ENCODE results near the gene ARMS2.

The ARMS2 gene

DNA sequence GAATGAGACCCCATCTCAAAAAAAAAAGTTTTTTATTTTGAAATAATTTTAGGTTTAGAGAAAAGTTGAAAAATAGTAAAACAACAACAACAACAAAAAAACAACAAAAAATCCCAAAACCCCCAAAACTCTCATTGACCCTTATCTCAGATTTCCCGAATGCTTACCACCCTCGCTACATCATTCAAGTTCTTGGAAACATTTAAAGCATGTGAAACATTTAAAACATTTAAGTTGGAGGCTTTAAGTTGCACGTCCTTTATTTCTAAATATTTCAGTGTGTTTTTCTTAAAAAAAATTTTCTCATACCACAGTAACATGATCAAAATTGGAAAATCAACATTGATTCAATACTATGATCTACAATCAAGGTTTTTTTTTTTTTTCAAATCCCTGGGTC lies 382 bp upstream of the ARMS2 start:
- no peak for DNase-seq

DNA sequence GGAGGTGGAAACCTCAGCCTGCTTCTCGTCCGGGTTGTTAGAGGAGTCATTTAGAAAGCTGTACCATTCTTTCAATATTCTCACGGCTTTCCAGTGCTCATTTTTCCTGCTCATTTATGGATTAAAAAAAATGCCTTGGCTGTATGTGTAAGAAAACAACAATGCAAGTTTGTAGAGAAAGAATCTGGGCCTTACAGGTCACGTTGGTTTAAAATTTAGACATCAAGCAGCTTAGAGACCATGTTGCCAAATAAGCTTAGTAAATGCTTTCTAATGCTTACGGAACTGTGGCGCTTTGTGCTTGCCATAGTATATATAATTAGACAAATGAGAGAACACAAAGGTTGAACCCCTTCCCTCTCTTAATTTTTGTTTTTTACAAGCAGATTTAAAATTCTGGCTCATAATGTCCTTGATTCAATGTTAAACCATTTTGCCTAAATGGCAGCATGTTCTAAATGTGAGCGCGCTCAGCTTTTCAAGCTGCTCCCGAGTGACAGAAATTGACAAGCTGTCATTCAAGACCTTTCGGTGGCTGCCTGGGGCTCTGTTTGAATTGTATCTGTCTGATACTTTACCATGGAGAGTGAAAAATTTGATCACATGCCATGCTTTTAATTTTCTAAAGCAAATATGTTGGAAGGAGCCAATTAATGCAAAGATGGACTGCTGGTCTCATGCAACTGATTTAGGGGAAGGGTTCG lies 1.1 kb downstream of the ARMS2 start:
- no peak for DNase-seq

DNA sequence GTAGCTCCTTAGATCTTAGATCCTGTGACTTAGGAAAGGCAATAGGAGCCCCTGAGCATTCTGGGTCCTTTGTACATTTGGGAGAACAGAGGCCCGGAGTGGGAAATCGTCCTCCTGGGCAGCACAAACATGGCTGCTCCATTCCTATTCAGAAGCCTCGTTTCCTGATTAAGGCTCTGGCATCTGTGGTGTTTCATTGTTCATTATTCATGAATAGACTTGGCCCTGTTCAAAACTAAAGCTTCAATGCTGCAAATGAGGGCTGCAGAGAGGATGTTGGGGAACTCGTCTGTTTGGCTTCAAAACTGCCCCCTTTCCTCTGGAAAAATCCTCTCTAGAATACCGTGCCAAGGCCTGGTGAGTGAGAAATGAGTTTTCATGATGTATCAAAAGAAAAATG lies 3.5 kb downstream of the ARMS2 start:
- DNase-seq = no peak

DNA sequence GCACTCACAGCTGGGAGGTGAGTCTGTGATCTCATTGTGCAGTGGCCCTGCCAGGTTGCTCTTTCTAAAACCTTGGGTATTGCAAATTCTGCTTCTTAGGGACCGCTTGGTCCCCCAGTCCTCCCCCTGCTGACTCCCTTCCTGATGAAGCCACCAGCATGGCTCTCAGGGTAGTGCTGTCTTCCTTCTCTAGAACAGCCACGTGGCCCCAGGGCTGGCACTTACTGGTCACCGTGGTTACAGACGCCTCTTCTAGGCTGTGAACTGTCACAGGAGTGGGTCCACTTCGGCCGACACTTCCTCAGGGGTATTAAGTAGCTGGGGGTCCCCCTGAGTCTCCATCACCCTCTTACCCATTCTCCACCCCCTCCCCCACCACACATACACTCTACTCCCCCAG lies 4.2 kb downstream of the ARMS2 start:
- DNase-seq = no peak

GRCh38 chr10:122459561-122460273 lies 5.3 kb downstream of the ARMS2 start:
- DNase-seq = no peak

DNA sequence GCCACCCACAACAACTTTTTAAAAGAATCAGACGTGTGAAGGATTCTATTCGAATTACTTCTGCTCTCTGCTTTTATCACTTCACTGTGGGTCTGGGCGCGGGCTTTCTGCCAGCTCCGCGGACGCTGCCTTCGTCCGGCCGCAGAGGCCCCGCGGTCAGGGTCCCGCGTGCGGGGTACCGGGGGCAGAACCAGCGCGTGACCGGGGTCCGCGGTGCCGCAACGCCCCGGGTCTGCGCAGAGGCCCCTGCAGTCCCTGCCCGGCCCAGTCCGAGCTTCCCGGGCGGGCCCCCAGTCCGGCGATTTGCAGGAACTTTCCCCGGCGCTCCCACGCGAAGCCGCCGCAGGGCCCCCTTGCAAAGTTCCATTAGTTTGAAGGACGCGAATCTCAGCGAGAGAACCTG lies 6.4 kb downstream of the ARMS2 start:
- DNase-seq = no peak

- peak; percentile 84 for DNase-seq
These were observed 6.9 kb downstream of the ARMS2 start, which contains the start of gene HTRA1 for GRCh38 chr10:122461367-122461728. HTRA1 (plus strand) TSS chr10:122461553; CDS start chr10:122461653, 100 bp downstream.

GRCh38 chr10:122461729-122462532 lies 7.5 kb downstream of the ARMS2 start:
- no peak for DNase-seq

DNA sequence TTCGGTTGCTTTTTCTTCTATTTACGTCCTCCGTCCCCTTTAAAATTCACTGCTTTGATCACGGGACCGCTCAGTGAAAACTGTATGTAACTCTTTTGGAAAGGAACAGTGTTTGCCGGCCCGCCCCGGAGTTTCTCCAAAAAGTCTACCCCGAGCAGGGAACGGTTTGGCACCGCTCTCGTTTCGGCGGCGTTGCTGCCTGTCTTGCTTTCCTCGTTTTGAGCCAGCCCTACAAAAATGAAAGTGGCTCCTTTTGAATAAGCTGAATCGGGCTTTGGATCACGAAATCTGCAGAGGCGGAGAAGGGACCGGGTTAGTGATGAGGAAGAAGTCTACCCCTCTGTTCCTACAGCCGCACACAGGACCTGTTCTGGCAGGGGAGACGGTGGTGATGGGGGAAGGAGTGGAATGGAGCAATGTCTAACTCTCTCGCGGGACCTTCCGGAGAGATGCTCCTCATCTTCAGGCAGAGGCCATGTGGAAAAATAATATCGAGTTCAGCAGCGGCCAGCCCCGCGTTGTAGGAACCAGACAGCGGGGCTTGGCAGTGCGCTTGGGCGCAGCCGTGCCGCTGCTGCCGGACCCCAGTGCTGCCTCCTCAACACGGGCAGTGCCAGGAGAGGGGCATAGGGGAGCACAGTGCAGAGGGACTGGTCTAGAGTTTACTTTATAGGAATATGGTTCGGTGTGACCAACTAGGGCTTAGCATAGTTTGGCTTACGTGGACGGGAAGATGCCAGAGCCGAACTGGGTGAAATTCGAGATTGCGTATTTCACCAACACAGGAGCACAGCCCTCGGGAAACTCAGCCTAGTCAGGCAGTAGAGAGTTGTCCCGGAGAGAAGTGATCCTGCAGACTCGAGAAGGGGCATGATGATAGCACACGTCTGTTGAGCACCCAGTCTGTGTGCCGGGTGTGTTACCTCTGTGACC lies 8.3 kb downstream of the ARMS2 start:
- peak; percentile 86 for DNase-seq

- DNase-seq = no peak
These were observed 9.2 kb downstream of the ARMS2 start for GRCh38 chr10:122463466-122464249.

GRCh38 chr10:122464250-122464510 lies 9.7 kb downstream of the ARMS2 start:
- no peak for DNase-seq

DNA sequence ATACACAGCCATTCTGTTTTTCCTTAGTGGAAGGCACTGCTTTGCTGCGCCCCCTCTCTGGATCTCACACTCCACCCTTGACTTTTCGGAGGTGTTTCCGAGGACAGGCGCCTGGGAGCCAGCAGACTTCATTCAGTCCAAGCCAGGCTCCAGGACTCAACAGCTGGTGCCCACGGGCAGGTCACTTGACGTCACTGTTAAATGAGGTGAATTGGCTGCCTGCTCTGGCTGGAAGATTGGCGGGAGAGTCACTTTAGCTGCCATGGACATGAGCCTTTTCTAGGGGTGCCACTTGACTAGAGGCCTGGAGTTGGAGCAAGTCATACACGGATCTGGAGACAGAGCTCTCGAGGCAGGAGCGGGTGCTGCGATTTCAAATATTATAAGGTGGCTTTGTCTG lies 10.1 kb downstream of the ARMS2 start:
- DNase-seq = no peak

DNA sequence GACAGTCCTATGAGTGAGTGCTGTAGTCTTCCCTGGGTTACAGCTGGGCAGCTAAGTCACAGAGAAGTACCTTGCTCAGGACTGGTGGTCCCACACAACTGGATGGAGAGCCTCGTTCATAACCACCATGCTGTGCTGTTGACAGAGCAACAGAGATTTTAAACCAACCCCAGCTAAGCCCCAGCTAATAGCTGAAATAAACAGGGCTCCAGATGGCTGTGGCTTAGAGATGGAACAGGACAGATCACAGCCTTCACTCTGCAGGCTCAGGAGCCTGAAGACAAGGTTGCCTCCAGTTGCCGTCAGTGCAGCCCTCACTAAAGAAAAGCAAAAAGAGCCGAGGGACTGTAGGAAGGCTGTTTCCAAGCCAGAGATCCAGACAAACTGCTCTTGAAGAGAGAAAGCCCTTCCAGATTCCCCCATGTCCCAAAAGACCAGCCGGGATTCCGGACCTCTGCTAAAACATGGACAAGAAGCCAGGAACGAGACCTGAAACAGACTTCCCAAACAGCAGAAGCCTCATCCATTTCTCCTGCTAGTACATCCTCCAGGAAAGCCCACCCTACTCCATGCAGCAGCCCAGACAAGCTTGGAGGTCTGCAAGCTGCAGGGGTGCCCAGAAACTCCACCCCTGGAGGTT lies 11.1 kb downstream of the ARMS2 start:
- DNase-seq = peak; percentile 63

GRCh38 chr10:122466951-122467381 lies 12.5 kb downstream of the ARMS2 start:
- peak; percentile 51 for DNase-seq

GRCh38 chr10:122467701-122468100 lies 13.2 kb downstream of the ARMS2 start:
- DNase-seq = no peak

- no peak for DNase-seq
These were observed 14.0 kb downstream of the ARMS2 start for GRCh38 chr10:122468307-122468925.

GRCh38 chr10:122468926-122469781 lies 14.7 kb downstream of the ARMS2 start:
- no peak for DNase-seq

DNA sequence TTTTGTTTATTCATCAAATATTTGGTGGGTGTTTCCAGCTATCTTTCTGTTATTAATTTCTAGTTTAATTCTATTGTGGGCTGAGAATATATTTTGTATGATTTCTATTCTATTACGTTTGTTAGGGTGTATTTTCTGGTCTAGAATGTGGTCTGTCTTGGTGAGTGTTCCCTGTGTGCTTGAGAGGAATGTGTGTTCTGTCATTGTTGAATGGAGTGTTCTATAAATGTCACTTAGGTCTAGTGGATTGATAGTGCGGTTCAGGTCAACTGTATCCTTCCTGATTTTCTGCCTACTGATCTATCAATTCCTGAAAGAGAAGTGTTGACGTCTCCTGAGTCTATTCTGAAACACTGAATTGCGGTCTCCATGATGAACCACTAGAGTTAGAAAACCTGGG lies 15.4 kb downstream of the ARMS2 start:
- no peak for DNase-seq

DNA sequence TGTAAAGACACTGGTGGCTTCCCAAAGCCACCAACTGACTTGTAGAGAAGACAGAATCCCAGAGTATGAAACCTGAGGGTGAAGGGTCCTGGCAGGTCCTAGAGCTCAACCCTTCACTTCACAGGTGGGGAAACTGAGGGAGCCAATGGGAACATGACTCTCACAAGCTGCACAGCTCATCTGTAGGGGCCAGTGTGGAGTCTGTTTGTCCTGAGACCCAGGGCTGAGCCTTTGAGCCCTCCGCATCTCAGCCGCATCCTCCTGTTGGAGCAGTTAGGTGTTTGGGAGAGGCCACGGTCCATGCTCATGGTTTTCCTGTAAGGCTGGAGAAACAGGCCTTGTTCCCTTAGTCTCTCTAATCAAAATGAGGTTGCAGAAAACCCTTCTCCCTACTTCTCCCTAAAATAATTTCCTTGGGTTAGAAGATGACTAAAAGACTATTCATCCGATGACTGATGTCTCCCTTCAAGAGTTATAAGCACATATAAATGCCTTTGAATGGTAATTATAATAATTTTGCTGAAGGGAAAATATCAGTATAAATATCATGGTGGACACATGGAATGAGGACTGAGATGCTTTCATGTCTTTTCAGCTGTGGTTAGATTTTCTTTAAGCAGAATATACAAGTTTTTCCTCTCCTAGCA lies 17.2 kb downstream of the ARMS2 start:
- DNase-seq = peak; percentile 4

All from femur (tissue), 1 donor.